Measurements from ENCODE around the gene SPRY1.

- TF ChIP-seq MYC (IDR thresholded peaks at IDR 0.05; ENCODE audit: low read depth, low read length) (no peak), MYC (CRISPR knock-in tag; IDR thresholded peaks at IDR 0.05; ENCODE audit: borderline replicate concordance, low read depth) (no peak), HNRNPUL1 (IDR thresholded peaks at IDR 0.05; ENCODE audit: low read length) (no peak)
Observed at GRCh38 chr4:123380728-123381716, 15.6 kb upstream of the SPRY1 start.

All from K562 (cell line).